HL-60 (cell line): ENCODE results near the gene MDN1.

ENCODE experiments used
- DNase-seq, 2 experiments: peaks; one replicate each; pipeline ENCODE4 v3.0.0-alpha.2; 2010 to 2020; ENCODE audit warnings: low read depth in 1 of 2, low spot score in 1 of 2
- H3K27ac ChIP-seq: fragments of 250-450 bp; sonication (Bioruptor Pico); replicated peaks from 2 replicates; pipeline ENCODE4 v1.5.1; 2020; ENCODE audit warnings: mild to moderate bottlenecking, moderate library complexity
- H3K27me3 ChIP-seq: fragments of 250-450 bp; sonication (Bioruptor Pico); 2 replicates; pipeline ENCODE4 v1.5.1; 2021; ENCODE audit warnings: mild to moderate bottlenecking, moderate library complexity; ENCODE audit not compliant: insufficient read depth, poor library complexity, severe bottlenecking
- H3K4me3 ChIP-seq: replicated peaks from 2 replicates; pipeline ENCODE4 v1.5.1; 2011; ENCODE audit warnings: mild to moderate bottlenecking, control low read depth, low read length; ENCODE audit not compliant: insufficient read depth
- GABPA ChIP-seq: IDR thresholded peaks from 2 replicates; pipeline ENCODE4 v1.6.1; 2012; ENCODE audit warnings: low read depth
- POLR2AphosphoS5 ChIP-seq: IDR thresholded peaks from 2 replicates; pipeline ENCODE4 v1.6.1; 2012; ENCODE audit warnings: low read depth
- SPI1 ChIP-seq: IDR thresholded peaks from 2 replicates; pipeline ENCODE4 v1.6.1; 2012; ENCODE audit warnings: low read depth, mild to moderate bottlenecking, borderline replicate concordance
- TF ChIP-seq, protein P1 (sequence below): IDR thresholded peaks from one replicate; pipeline ENCODE4 v1.5.1; 2011; ENCODE audit warnings: low read length, control low read depth, inconsistent platforms; ENCODE audit not compliant: insufficient read depth
- TF ChIP-seq, protein P2 (sequence below): IDR thresholded peaks from 2 replicates; pipeline ENCODE4 v1.6.1; 2012; ENCODE audit warnings: low read depth; ENCODE audit not compliant: insufficient replicate concordance

Gene MDN1

DNA sequence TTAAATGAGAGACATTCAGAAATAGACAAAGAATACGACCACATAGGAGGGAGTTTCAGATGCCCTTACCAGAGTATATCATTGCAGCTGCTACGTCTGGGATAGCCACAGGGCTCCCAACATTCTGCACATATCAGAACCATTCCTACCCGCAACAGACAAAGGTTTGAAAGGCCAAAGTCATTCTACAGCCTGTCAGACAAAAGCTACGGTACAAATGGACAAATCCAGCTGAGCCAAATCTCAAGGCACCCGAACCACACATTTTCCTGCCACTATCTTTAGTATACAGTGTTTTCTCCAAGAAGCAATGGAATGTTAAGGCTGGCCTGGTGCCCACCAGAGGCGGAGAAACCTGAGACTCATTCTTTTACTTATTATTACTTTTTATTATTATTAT lies 150.6 kb downstream of the MDN1 start:
- no peak for DNase-seq
- TF ChIP-seq, protein P1, sequence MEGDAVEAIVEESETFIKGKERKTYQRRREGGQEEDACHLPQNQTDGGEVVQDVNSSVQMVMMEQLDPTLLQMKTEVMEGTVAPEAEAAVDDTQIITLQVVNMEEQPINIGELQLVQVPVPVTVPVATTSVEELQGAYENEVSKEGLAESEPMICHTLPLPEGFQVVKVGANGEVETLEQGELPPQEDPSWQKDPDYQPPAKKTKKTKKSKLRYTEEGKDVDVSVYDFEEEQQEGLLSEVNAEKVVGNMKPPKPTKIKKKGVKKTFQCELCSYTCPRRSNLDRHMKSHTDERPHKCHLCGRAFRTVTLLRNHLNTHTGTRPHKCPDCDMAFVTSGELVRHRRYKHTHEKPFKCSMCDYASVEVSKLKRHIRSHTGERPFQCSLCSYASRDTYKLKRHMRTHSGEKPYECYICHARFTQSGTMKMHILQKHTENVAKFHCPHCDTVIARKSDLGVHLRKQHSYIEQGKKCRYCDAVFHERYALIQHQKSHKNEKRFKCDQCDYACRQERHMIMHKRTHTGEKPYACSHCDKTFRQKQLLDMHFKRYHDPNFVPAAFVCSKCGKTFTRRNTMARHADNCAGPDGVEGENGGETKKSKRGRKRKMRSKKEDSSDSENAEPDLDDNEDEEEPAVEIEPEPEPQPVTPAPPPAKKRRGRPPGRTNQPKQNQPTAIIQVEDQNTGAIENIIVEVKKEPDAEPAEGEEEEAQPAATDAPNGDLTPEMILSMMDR = no peak
- no peak for TF ChIP-seq POLR2AphosphoS5
- TF ChIP-seq SPI1 = no peak
- TF ChIP-seq GABPA = no peak
- TF ChIP-seq, protein P2, sequence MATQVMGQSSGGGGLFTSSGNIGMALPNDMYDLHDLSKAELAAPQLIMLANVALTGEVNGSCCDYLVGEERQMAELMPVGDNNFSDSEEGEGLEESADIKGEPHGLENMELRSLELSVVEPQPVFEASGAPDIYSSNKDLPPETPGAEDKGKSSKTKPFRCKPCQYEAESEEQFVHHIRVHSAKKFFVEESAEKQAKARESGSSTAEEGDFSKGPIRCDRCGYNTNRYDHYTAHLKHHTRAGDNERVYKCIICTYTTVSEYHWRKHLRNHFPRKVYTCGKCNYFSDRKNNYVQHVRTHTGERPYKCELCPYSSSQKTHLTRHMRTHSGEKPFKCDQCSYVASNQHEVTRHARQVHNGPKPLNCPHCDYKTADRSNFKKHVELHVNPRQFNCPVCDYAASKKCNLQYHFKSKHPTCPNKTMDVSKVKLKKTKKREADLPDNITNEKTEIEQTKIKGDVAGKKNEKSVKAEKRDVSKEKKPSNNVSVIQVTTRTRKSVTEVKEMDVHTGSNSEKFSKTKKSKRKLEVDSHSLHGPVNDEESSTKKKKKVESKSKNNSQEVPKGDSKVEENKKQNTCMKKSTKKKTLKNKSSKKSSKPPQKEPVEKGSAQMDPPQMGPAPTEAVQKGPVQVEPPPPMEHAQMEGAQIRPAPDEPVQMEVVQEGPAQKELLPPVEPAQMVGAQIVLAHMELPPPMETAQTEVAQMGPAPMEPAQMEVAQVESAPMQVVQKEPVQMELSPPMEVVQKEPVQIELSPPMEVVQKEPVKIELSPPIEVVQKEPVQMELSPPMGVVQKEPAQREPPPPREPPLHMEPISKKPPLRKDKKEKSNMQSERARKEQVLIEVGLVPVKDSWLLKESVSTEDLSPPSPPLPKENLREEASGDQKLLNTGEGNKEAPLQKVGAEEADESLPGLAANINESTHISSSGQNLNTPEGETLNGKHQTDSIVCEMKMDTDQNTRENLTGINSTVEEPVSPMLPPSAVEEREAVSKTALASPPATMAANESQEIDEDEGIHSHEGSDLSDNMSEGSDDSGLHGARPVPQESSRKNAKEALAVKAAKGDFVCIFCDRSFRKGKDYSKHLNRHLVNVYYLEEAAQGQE = no peak
- no peaks in the 10 kb centered on the region for H3K27me3 ChIP-seq
- H3K27ac ChIP-seq = no peak overlapping the region
- H3K4me3 ChIP-seq = no peak overlapping the region

DNA sequence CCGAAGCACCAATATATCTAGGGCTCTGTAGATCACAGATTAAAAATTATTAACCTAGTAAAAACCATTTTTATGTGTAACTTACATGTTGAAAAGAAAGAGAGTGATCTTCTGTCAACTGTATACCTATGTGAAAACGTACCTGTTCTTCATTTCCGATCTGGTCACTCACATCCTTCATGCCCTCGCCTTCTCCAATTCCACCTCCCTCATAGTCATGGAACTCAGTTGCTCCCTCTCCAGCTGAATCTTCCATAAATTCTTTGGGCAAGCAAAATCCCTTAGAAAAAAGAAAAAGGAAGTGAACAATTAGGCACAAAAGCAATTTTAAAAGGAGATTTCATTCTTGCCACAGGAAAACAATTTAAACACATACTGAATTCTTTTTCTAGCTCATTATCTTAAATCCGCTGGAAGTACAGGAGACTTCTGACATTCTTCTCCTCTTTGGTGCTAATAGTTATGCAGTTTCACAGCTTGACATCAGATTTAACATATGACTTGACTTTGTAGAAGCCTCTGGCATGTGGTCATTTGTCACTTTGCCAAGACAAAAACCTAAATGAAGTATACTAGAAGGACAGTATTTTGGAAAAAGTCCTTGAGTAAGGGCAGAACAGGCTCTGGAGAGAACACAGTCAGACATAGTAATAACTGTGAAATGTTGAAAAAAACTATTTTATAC lies 151.6 kb downstream of the MDN1 start:
- TF ChIP-seq GABPA (no peak), SPI1 (no peak), POLR2AphosphoS5 (no peak)
- TF ChIP-seq, protein P2 = no peak
- TF ChIP-seq, protein P1 = no peak
- no peak for DNase-seq
- H3K27ac ChIP-seq = no peak overlapping the region
- no peaks in the 10 kb centered on the region for H3K27me3 ChIP-seq
- no peak overlapping the region for H3K4me3 ChIP-seq

DNA sequence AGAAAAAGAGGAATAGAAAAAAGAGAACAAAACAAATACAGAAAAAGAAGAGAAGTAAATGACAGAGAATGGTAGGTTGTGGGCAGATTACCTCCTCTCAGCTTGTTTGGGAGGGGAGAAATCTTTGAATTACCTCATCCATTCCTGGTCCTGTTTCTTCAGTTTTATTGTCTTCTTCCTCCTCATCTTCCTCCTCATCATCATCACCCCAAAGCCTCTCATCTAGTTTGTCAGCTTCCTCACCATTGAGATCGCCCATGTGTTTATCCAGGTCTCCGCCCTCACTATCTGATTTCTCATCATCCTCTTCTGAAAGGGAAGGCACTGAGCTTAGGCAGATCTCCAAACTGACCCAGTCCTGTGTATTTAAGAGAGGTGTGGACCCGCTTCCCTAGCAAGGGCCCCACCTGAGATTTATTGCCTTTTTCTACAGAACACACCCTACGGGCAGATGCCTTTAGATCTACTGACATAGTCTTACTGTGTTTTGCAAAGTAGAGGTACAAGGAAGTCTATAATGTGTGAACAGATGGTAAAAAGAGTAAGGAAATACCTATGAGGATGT lies 156.9 kb downstream of the MDN1 start:
- no peak for DNase-seq
- Histone ChIP-seq H3K27me3 (no peaks in the 10 kb centered on the region), H3K4me3 (no peak overlapping the region), H3K27ac (no peak overlapping the region)
- no peak for TF ChIP-seq SPI1

DNA sequence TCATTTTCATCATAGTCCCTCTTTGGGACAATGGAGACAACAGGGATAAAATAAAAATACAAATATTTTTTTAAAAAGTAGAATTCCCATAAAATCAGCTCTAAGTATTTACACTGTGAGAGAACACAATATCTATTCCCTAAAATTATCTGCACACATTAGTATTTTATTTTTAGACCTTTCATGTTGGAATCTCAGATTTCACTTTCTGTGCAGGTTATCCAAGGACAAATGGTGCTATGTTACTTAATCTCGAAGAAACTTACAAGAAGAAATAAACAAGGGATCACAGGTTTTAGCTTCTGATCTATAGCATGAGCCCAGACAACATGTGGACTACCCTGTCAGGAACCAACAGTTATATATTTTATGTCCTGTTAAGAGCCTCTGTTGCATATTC lies 158.0 kb downstream of the MDN1 start:
- H3K27me3 ChIP-seq = no peaks in the 10 kb centered on the region
- no peak overlapping the region for H3K4me3 ChIP-seq
- no peak for DNase-seq
- no peak overlapping the region for H3K27ac ChIP-seq
- TF ChIP-seq, protein P2 = no peak
- TF ChIP-seq SPI1 (no peak), POLR2AphosphoS5 (no peak), GABPA (no peak)
- TF ChIP-seq, protein P1 = no peak
